A549 (cell line): ENCODE measurements around the gene NETO2. TPM values are rescaled to one million over a fixed set of nuclear protein-coding genes. Genes with fewer than 3 reads are reported as not detected.
A peak's percentile ranks its signal among the peaks of the same experiment; 100 is the strongest.

ENCODE experiments used
- ATAC-seq, 2 experiments: fragments of 200-7000 bp in 1 of 2; fragments of >200 bp in 1 of 2; cut with Nextera tagmentation in 1 of 2; cut with Tn5 transposase in 1 of 2; 3 replicates each; pipeline versions ENCODE4 v1.8.0 to v1.9.1; 2018 to 2020; ENCODE audit warnings: mild to moderate bottlenecking in 1 of 2, moderate library complexity in 1 of 2
- CTCF ChIA-PET: fragments of 300-600 bp; sonication (Branson Sonifier 250); formaldehyde crosslinking; extraction: SDS; loops from one replicate; lab custom pipeline; 2021; ENCODE audit warnings: antibody characterized with exemption, inconsistent platforms; lab: Yijun Ruan, JAX
- POLR2A ChIA-PET: fragments of 350-600 bp; formaldehyde crosslinking; extraction: SDS; loops from one replicate; lab custom pipeline; 2021; ENCODE audit warnings: antibody characterized with exemption, inconsistent platforms; lab: Yijun Ruan, JAX
- DNase-seq, 2 experiments: peaks; one replicate each; pipeline versions ENCODE4 v3.0.0 to v3.0.0-alpha.2; 2011 to 2016; ENCODE audit warnings: low read depth in 1 of 2, low spot score in 1 of 2
- FAIRE-seq: peaks from 2 replicates; lab custom pipeline; 2011; peaks lifted over from hg19 to GRCh38; lab: Jason Lieb, UNC
- H3K27ac ChIP-seq, 2 experiments: fragments of >200 bp; sonication (Bioruptor Twin); formaldehyde crosslinking; 3 replicates each; pipeline ENCODE4 v1.5.1; 2016 to 2017
- H3K4me1 ChIP-seq: fragments of >200 bp; sonication (Bioruptor Twin); formaldehyde crosslinking; 3 replicates; pipeline ENCODE4 v1.6.1; 2016
- H3K4me2 ChIP-seq: fragments of >200 bp; sonication (Bioruptor Twin); formaldehyde crosslinking; 3 replicates; pipeline ENCODE4 v1.6.1; 2016
- H3K4me3 ChIP-seq: fragments of >200 bp; sonication (Bioruptor Twin); formaldehyde crosslinking; 3 replicates; pipeline ENCODE4 v1.5.1; 2016
- H3K9me3 ChIP-seq: fragments of >200 bp; sonication (Bioruptor Twin); formaldehyde crosslinking; 3 replicates; pipeline ENCODE4 v1.6.1; 2016
- ATOH8 ChIP-seq: fragments of 250-450 bp; sonication (Bioruptor Pico); IDR thresholded peaks from 2 replicates; pipeline ENCODE4 v1.5.0; 2020; ENCODE audit warnings: low read depth, mild to moderate bottlenecking, moderate library complexity
- CBX2 ChIP-seq: fragments of 200-600 bp; sonication (generic); IDR thresholded peaks from 2 replicates; pipeline ENCODE4 v1.6.1; 2016; ENCODE audit warnings: low read depth, mild to moderate bottlenecking, borderline replicate concordance
- CBX8 ChIP-seq: fragments of 200-600 bp; sonication (generic); IDR thresholded peaks from 2 replicates; pipeline ENCODE4 v1.6.1; 2016
- CHD2 ChIP-seq: fragments of 150-350 bp; IDR thresholded peaks from 2 replicates; pipeline ENCODE4 v1.6.1; 2014; ENCODE audit warnings: low read length; ENCODE audit not compliant: partially characterized antibody
- CTCF ChIP-seq: fragments of >200 bp; sonication (Bioruptor Twin); formaldehyde crosslinking; IDR thresholded peaks from 3 replicates; pipeline ENCODE4 v1.5.1; 2016
- E2F6 ChIP-seq: IDR thresholded peaks from 2 replicates; pipeline ENCODE4 v1.6.1; 2012; ENCODE audit warnings: low read depth, borderline replicate concordance
- FOSB ChIP-seq: fragments of 250-450 bp; sonication (Bioruptor Pico); IDR thresholded peaks from 2 replicates; pipeline ENCODE4 v1.5.0; 2020; ENCODE audit warnings: mild to moderate bottlenecking, moderate library complexity
- FOSL2 ChIP-seq, 2 experiments: fragments of 450-650 bp in 1 of 2; fragments of >200 bp in 1 of 2; sonication (Bioruptor Twin) in 1 of 2; formaldehyde crosslinking; IDR thresholded peaks; 2 replicates each; pipeline versions ENCODE4 v1.5.0 to v1.6.1; 2016 to 2020; ENCODE audit warnings: mild to moderate bottlenecking in 1 of 2, moderate library complexity in 1 of 2
- HDAC2 ChIP-seq: fragments of 200-600 bp; sonication (generic); IDR thresholded peaks from 2 replicates; pipeline ENCODE4 v1.6.1; 2016
- HES2 ChIP-seq: fragments of >200 bp; sonication (Bioruptor Twin); formaldehyde crosslinking; IDR thresholded peaks from 2 replicates; pipeline ENCODE4 v1.6.1; 2016
- HMGXB4 ChIP-seq: fragments of 250-450 bp; sonication (Bioruptor Pico); IDR thresholded peaks from 2 replicates; pipeline ENCODE4 v1.5.0; 2021; ENCODE audit warnings: mild to moderate bottlenecking, moderate library complexity, borderline replicate concordance
- HOXB5 ChIP-seq: fragments of 250-450 bp; sonication (Bioruptor Pico); IDR thresholded peaks from 2 replicates; pipeline ENCODE4 v1.5.0; 2020; ENCODE audit warnings: mild to moderate bottlenecking, moderate library complexity
- KDM1A ChIP-seq: fragments of 200-600 bp; sonication (generic); IDR thresholded peaks from 2 replicates; pipeline ENCODE4 v1.6.1; 2016; ENCODE audit warnings: low read depth, mild to moderate bottlenecking
- KDM5A ChIP-seq: fragments of 200-600 bp; sonication (generic); IDR thresholded peaks from 2 replicates; pipeline ENCODE4 v1.6.1; 2016; ENCODE audit warnings: antibody characterized with exemption, mild to moderate bottlenecking
- MAX ChIP-seq: IDR thresholded peaks from 2 replicates; pipeline ENCODE4 v1.6.1; 2012
- MYC ChIP-seq: IDR thresholded peaks from 2 replicates; pipeline ENCODE4 v1.6.1; 2012; ENCODE audit warnings: mild to moderate bottlenecking, inconsistent platforms, low read length, improper control_type of control experiment, borderline replicate concordance
- NR3C1 ChIP-seq: fragments of >200 bp; sonication (Bioruptor Twin); formaldehyde crosslinking; IDR thresholded peaks from 3 replicates; pipeline ENCODE4 v1.6.1; 2017
- PBX3 ChIP-seq: IDR thresholded peaks from 2 replicates; pipeline ENCODE4 v1.6.1; 2012
- PHF8 ChIP-seq: fragments of 200-600 bp; sonication (generic); IDR thresholded peaks from 2 replicates; pipeline ENCODE4 v1.6.1; 2016; ENCODE audit warnings: low read depth, mild to moderate bottlenecking, antibody characterized with exemption, moderate library complexity, borderline replicate concordance
- POLR2AphosphoS2 ChIP-seq: conservative IDR thresholded peaks from 2 replicates; pipeline ENCODE4 v1.6.1; 2012; ENCODE audit warnings: low read length, improper control_type of control experiment, inconsistent platforms
- RARB ChIP-seq: fragments of 250-450 bp; sonication (Bioruptor Pico); IDR thresholded peaks from 2 replicates; pipeline ENCODE4 v1.8.0; 2021; ENCODE audit warnings: mild to moderate bottlenecking, moderate library complexity
- RCOR1 ChIP-seq: fragments of 150-350 bp; IDR thresholded peaks from 2 replicates; pipeline ENCODE4 v1.6.1; 2014; ENCODE audit warnings: antibody characterized with exemption, low read length, low read depth
- REST ChIP-seq: fragments of 200-600 bp; sonication (generic); IDR thresholded peaks from 2 replicates; pipeline ENCODE4 v1.6.1; 2016; ENCODE audit warnings: antibody characterized with exemption, mild to moderate bottlenecking, moderate library complexity
- RFX5 ChIP-seq: fragments of 450-650 bp; IDR thresholded peaks from 2 replicates; pipeline ENCODE4 v1.7.1; 2014; ENCODE audit warnings: antibody characterized with exemption, mild to moderate bottlenecking, moderate library complexity
- RNF2 ChIP-seq: fragments of 200-600 bp; sonication (generic); IDR thresholded peaks from 2 replicates; pipeline ENCODE4 v1.6.1; 2016; ENCODE audit warnings: low read depth, mild to moderate bottlenecking, antibody characterized with exemption, moderate library complexity, borderline replicate concordance
- SMC3 ChIP-seq: fragments of >200 bp; sonication (Bioruptor Twin); formaldehyde crosslinking; IDR thresholded peaks from 3 replicates; pipeline ENCODE4 v1.6.1; 2018; ENCODE audit warnings: inconsistent platforms
- TP53 ChIP-seq: fragments of 250-450 bp; sonication (Bioruptor Pico); IDR thresholded peaks from 2 replicates; pipeline ENCODE4 v1.5.0; 2021; ENCODE audit warnings: mild to moderate bottlenecking, moderate library complexity
- ZFP36 ChIP-seq: fragments of 450-650 bp; IDR thresholded peaks from 2 replicates; pipeline ENCODE4 v1.6.1; 2014; ENCODE audit warnings: borderline replicate concordance; ENCODE audit not compliant: partially characterized antibody
- WGBS: methylation state at CpG from one replicate; pipeline ENCODE4 v1.1.6; 2017; ENCODE audit errors: missing lambda C conversion rate; 5-methylcytosine and 5-hydroxymethylcytosine counted together
- polyA plus RNA-seq, 4 experiments: library from polyadenylated mRNA; depleted of rRNA in 3 of 4; stranded (reverse); fragments of >200 nt; fragmentation: RNase III in 1 of 4; extraction: RNeasy Plus Mini Kit Qiagen cat#74134 plus additional on column Dnase treatment in 1 of 4; gene quantifications; 2 replicates in 3 of 4; 3 replicates in 1 of 4; pipeline ENCODE4 v1.2.3, GENCODE V29; 2011 to 2017

The NETO2 gene
- polyA plus RNA-seq, 2 of the 4 experiments (the other 2 are of a cell fraction): 65.2 to 139 TPM

GRCh38 chr16:47037746-47038458, 105.8 kb downstream of the NETO2 start:
- ChIA-PET POLR2A (interaction anchor here (0.7 to 1.5 kb wide), 7 partner anchors 22 to 1127 kb away, joined by 3 to 18 read pairs (median 5); partner anchors contain the start of genes DNAJA2 and NETO2), CTCF (interaction anchor here (0.6 to 3.9 kb wide), 57 partner anchors 10 to 1516 kb away, joined by 3 to 41 read pairs (median 3); partner anchors contain the start of genes DNAJA2 and NETO2)
- 9% methylated on average over 20 of the region's 67 CpGs for WGBS
- FAIRE-seq: no peak
- peak overlapping the region; percentile 82 to 95 for H3K27ac ChIP-seq
- H3K4me3 ChIP-seq: peak overlapping the region; percentile 62
- no peaks in the 10 kb centered on the region for H3K4me1 ChIP-seq
- ATAC-seq: peak; percentile 92 to 98
- DNase-seq: peak; percentile 79 to 89
- H3K9me3 ChIP-seq: no peaks in the 10 kb centered on the region
- peak overlapping the region; percentile 78 for H3K4me2 ChIP-seq
- TF ChIP-seq KDM5A (no peak), TP53 (CRISPR knock-in tag) (no peak), HOXB5 (CRISPR knock-in tag) (no peak), FOSB (CRISPR knock-in tag) (no peak), PBX3 (no peak), RCOR1 (peak; percentile 86; the same call in 1 of the 2 replicates), FOSL2 (IDR thresholded peaks at IDR 0.05) (0 out of 2 replicates have a peak, but pooled peaks have one; percentile 23), FOSL2 (CRISPR knock-in tag; IDR thresholded peaks at IDR 0.05) (peak; percentile 84), CTCF (peak; percentile 86), CBX2 (no peak), E2F6 (peak; percentile 82), RNF2 (no peak), PHF8 (peak; percentile 43; the same call in 1 of the 2 replicates), HES2 (no peak), CBX8 (no peak), POLR2AphosphoS2 (no peak), MAX (peak; percentile 73; the same call in 1 of the 2 replicates), ATOH8 (CRISPR knock-in tag) (no peak), HMGXB4 (CRISPR knock-in tag) (0 out of 2 replicates have a peak, but pooled peaks have one; percentile 26), RARB (no peak), MYC (0 out of 2 replicates have a peak, but pooled peaks have one; percentile 42), HDAC2 (peak; percentile 99; the same call in 1 of the 2 replicates), RFX5 (no peak), NR3C1 (no peak), REST (peak; percentile 48; the same call in 1 of the 2 replicates), ZFP36 (no peak), KDM1A (peak; percentile 99), SMC3 (peak; percentile 91), CHD2 (peak; percentile 60)
